HepG2 (cell line): ENCODE measurements around the gene SFXN5.
A peak's percentile ranks its signal among the peaks of the same experiment; 100 is the strongest.

Source experiments
- CTCF ChIP-seq: sonication (generic); formaldehyde crosslinking; IDR thresholded peaks from 2 replicates; pipeline ENCODE4 v1.5.0; 2020; ENCODE audit warnings: mild to moderate bottlenecking, missing genetic modification reagents, moderate library complexity
- EED ChIP-seq: sonication (generic); formaldehyde crosslinking; IDR thresholded peaks from 2 replicates; pipeline ENCODE4 v1.5.0; 2020; ENCODE audit warnings: mild to moderate bottlenecking, missing genetic modification reagents
- ELF3 ChIP-seq: IDR thresholded peaks from 2 replicates; pipeline ENCODE4 v1.6.1; 2016; ENCODE audit warnings: missing genetic modification reagents, missing compliant biosample characterization
- FOXK2 ChIP-seq: fragments of 450-650 bp; IDR thresholded peaks from 2 replicates; pipeline ENCODE4 v1.6.1; 2016
- HNF4A ChIP-seq: sonication (generic); formaldehyde crosslinking; IDR thresholded peaks from 2 replicates; pipeline ENCODE4 v1.4.0; 2020; ENCODE audit warnings: missing genetic modification reagents
- MEIS2 ChIP-seq: sonication (generic); formaldehyde crosslinking; IDR thresholded peaks from 2 replicates; pipeline ENCODE4 v1.9.0; 2021; ENCODE audit warnings: mild to moderate bottlenecking, missing genetic modification reagents
- POLR2AphosphoS5 ChIP-seq: IDR thresholded peaks from 2 replicates; pipeline ENCODE4 v1.6.1; 2012; ENCODE audit warnings: low read depth, low read length
- SETDB1 ChIP-seq: sonication (generic); formaldehyde crosslinking; IDR thresholded peaks from 2 replicates; pipeline ENCODE4 v1.5.1; 2020; ENCODE audit warnings: missing genetic modification reagents, mild to moderate bottlenecking, borderline replicate concordance
- SMAD9 ChIP-seq: sonication (generic); formaldehyde crosslinking; IDR thresholded peaks from 2 replicates; pipeline ENCODE4 v1.5.1; 2020; ENCODE audit warnings: mild to moderate bottlenecking, missing genetic modification reagents
- ZNF138 ChIP-seq: sonication (generic); formaldehyde crosslinking; IDR thresholded peaks from 2 replicates; pipeline ENCODE4 v1.5.0; 2020; ENCODE audit warnings: mild to moderate bottlenecking, low read depth, missing genetic modification reagents
- ZNF251 ChIP-seq: sonication (generic); formaldehyde crosslinking; IDR thresholded peaks from 2 replicates; pipeline ENCODE4 v1.9.0; 2021; ENCODE audit warnings: mild to moderate bottlenecking, missing genetic modification reagents
- ZNF317 ChIP-seq: sonication (generic); formaldehyde crosslinking; IDR thresholded peaks from 2 replicates; pipeline ENCODE4 v1.5.0; 2020; ENCODE audit warnings: mild to moderate bottlenecking, missing genetic modification reagents
- ZNF768 ChIP-seq: sonication (generic); formaldehyde crosslinking; IDR thresholded peaks from 2 replicates; pipeline ENCODE4 v1.4.0; 2020; ENCODE audit warnings: missing genetic modification reagents

DNA sequence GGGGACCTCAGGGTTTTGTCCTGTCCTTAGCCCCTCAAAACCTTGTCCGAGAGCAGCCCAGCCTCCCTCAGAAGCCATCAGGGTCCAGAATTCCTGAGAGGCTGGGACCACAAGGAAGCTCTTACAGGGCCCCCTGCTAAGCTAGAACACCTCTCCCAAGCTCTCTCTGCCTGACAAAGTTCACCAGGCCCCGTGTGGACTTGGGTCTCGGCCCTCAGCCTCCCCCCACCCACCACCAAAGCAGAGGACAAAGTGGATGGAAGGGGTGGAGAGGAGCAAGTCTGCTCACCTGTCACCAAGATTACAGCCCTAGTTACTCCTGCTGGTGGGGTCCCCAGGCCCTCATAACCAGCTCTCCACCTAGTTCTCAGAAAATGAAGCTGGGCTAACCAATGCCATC, 24.4 kb upstream of the SFXN5 start:
- TF ChIP-seq SMAD9 (no peak), SETDB1 (no peak), ZNF768 (CRISPR knock-in tag) (no peak), HNF4A (CRISPR knock-in tag) (peak; percentile 67), ELF3 (CRISPR knock-in tag) (no peak), MEIS2 (CRISPR knock-in tag) (no peak), CTCF (CRISPR knock-in tag) (no peak), ZNF251 (no peak), POLR2AphosphoS5 (no peak), ZNF138 (no peak), FOXK2 (no peak), EED (CRISPR knock-in tag) (no peak), ZNF317 (CRISPR knock-in tag) (no peak)
